GM12878 (cell line): Measurements from ENCODE around the gene CMC1. TPM values are rescaled to one million over a fixed set of nuclear protein-coding genes. Genes with fewer than 3 reads are reported as not detected.

Experiments
- BHLHE40 ChIP-seq, 2 experiments: fragments of 450-650 bp in 1 of 2; IDR thresholded peaks; 2 replicates each; pipeline ENCODE4 v1.6.1; 2011 to 2017; ENCODE audit warnings: low read depth in 2 of 2, borderline replicate concordance in 1 of 2, improper control_type of control experiment in 1 of 2, low read length in 1 of 2, mild to moderate bottlenecking in 1 of 2
- DPF2 ChIP-seq: fragments of 450-650 bp; IDR thresholded peaks from 2 replicates; pipeline ENCODE4 v1.6.1; 2017; ENCODE audit warnings: mild to moderate bottlenecking
- EGR1 ChIP-seq, 2 experiments: IDR thresholded peaks; 1 replicate in 1 of 2; 2 replicates in 1 of 2; pipeline ENCODE4 v1.6.1; 2011 to 2012; ENCODE audit warnings: low read depth in 2 of 2, low read length in 2 of 2, borderline replicate concordance in 1 of 2, mild to moderate bottlenecking in 1 of 2, moderate library complexity in 1 of 2
- EP300 ChIP-seq, 2 experiments: fragments of 150-350 bp in 1 of 2; IDR thresholded peaks; 2 replicates each; pipeline ENCODE4 v1.6.1; 2011 to 2012; ENCODE audit warnings: low read depth in 2 of 2, low read length in 2 of 2, borderline replicate concordance in 1 of 2, improper control_type of control experiment in 1 of 2, inconsistent platforms in 1 of 2; ENCODE audit not compliant: control insufficient read depth in 1 of 2
- GATAD2B ChIP-seq: fragments of 450-650 bp; conservative IDR thresholded peaks from 2 replicates; pipeline ENCODE4 v1.6.1; 2017; ENCODE audit warnings: low read depth, mild to moderate bottlenecking, moderate library complexity
- IKZF1 ChIP-seq: fragments of 450-650 bp; conservative IDR thresholded peaks from 2 replicates; pipeline ENCODE4 v1.6.1; 2017; ENCODE audit warnings: antibody characterized with exemption, mild to moderate bottlenecking
- IKZF2 ChIP-seq, 2 experiments: fragments of 450-650 bp; IDR thresholded peaks; 2 replicates each; pipeline ENCODE4 v1.6.1; 2017; ENCODE audit warnings: mild to moderate bottlenecking in 2 of 2, moderate library complexity in 2 of 2
- KLF5 ChIP-seq: fragments of 450-650 bp; IDR thresholded peaks from 2 replicates; pipeline ENCODE4 v1.6.1; 2014; ENCODE audit warnings: mild to moderate bottlenecking; ENCODE audit not compliant: partially characterized antibody
- MEF2A ChIP-seq: IDR thresholded peaks from 2 replicates; pipeline ENCODE4 v1.6.1; 2011; ENCODE audit warnings: low read depth, mild to moderate bottlenecking, low read length, moderate library complexity; ENCODE audit not compliant: insufficient read depth
- MEF2B ChIP-seq: fragments of 450-650 bp; IDR thresholded peaks from 2 replicates; pipeline ENCODE4 v1.6.1; 2018; ENCODE audit warnings: mild to moderate bottlenecking, moderate library complexity; ENCODE audit not compliant: partially characterized antibody, poor library complexity, severe bottlenecking
- MTA2 ChIP-seq: fragments of 450-650 bp; IDR thresholded peaks from 2 replicates; pipeline ENCODE4 v1.6.1; 2016; ENCODE audit warnings: low read depth, mild to moderate bottlenecking, moderate library complexity
- NR2F1 ChIP-seq: fragments of 450-650 bp; conservative IDR thresholded peaks from 2 replicates; pipeline ENCODE4 v1.6.1; 2017; ENCODE audit warnings: mild to moderate bottlenecking
- PAX8 ChIP-seq: fragments of 450-650 bp; IDR thresholded peaks from 2 replicates; pipeline ENCODE4 v1.6.1; 2017; ENCODE audit warnings: mild to moderate bottlenecking, moderate library complexity
- POLR2A ChIP-seq: IDR thresholded peaks from 2 replicates; pipeline ENCODE4 v1.6.1; 2011; ENCODE audit warnings: low read depth, mild to moderate bottlenecking, low read length
- RUNX3 ChIP-seq: IDR thresholded peaks from 2 replicates; pipeline ENCODE4 v1.6.1; 2012; ENCODE audit warnings: low read length, inconsistent platforms
- ZSCAN29 ChIP-seq: fragments of 450-650 bp; IDR thresholded peaks from 2 replicates; pipeline ENCODE4 v1.6.1; 2017; ENCODE audit warnings: mild to moderate bottlenecking, moderate library complexity
- polyA plus RNA-seq, 11 experiments: library from polyadenylated mRNA; depleted of rRNA in 4 of 11; unstranded in 6 of 11; stranded (reverse) in 5 of 11; fragments of >200 nt; fragmentation: Nextera tagmentation in 4 of 11; fragmentation: Illumina TruSeq in 1 of 11; extraction: Ambion mirVana in 4 of 11; extraction: Trizol in 1 of 11; gene quantifications; 1 replicate in 1 of 11; 2 replicates in 10 of 11; pipeline versions ENCODE4 v1.2.1 to v1.2.3, GENCODE V29; 2011 to 2016; ENCODE audit warnings: inconsistent platforms in 2 of 11, missing spikeins in 2 of 11, low read depth in 1 of 11
- total RNA-seq, 4 experiments: library from RNA; depleted of rRNA in 3 of 4; stranded (reverse); fragments of >200 nt in 3 of 4; fragmentation: Illumina TruSeq in 1 of 4; extraction: Trizol in 1 of 4; gene quantifications; 2 replicates each; pipeline versions ENCODE4 v1.2.1 to v1.2.3, GENCODE V29; 2013 to 2021
- TF ChIP-seq, protein P1 (sequence below): fragments of 450-650 bp; IDR thresholded peaks from 2 replicates; pipeline ENCODE4 v1.6.1; 2017; ENCODE audit warnings: low read depth, mild to moderate bottlenecking, moderate library complexity
- TF ChIP-seq, protein P2 (sequence below): fragments of 450-650 bp; IDR thresholded peaks from 2 replicates; pipeline ENCODE4 v1.6.1; 2017; ENCODE audit warnings: mild to moderate bottlenecking

Gene CMC1
- total and polyA plus RNA-seq, 10 of the 15 experiments (the other 5 are each of a cell fraction or from before 2014, with no cell fraction given): 12.3 to 118 (median 29.3) TPM

DNA sequence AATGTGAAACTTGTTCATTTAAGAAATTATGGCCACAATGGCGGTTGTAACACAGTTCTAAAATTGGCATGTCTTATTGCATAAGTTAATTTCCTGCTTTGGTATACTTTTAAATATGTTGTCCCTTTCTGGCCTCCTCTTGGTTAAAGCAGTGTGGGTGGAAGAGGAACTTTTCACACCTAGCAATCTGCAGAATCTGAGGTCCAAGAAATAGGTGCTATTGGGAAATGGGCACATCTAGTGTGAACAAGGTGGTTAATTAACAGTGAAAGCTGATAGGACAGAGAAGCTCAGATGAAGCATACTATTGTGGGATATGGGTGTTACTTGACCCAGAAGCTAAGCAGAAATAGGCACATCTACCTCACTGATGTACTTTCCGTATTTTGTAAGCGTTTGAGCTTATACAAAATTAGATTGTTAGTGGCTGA is 10.6 kb downstream of the CMC1 start (continued):
- TF ChIP-seq, protein P1, sequence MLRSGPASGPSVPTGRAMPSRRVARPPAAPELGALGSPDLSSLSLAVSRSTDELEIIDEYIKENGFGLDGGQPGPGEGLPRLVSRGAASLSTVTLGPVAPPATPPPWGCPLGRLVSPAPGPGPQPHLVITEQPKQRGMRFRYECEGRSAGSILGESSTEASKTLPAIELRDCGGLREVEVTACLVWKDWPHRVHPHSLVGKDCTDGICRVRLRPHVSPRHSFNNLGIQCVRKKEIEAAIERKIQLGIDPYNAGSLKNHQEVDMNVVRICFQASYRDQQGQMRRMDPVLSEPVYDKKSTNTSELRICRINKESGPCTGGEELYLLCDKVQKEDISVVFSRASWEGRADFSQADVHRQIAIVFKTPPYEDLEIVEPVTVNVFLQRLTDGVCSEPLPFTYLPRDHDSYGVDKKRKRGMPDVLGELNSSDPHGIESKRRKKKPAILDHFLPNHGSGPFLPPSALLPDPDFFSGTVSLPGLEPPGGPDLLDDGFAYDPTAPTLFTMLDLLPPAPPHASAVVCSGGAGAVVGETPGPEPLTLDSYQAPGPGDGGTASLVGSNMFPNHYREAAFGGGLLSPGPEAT: peak; percentile 90
- no peak for TF ChIP-seq POLR2A
- peak; percentile 79; the same call in 1 of the 2 replicates for TF ChIP-seq GATAD2B
- TF ChIP-seq MEF2B: peak; percentile 93
- no peak for TF ChIP-seq EGR1 (IDR thresholded peaks at IDR 0.05; ENCODE audit: borderline replicate concordance in 1 of 2, low read depth in 2 of 2, low read length in 2 of 2)
- TF ChIP-seq ZSCAN29: peak; percentile 47; the same call in 1 of the 2 replicates
- TF ChIP-seq KLF5: peak; percentile 57
- peak; percentile 92 for TF ChIP-seq DPF2
- peak; percentile 40 to 80; a peak in 2 of 4 replicates for TF ChIP-seq BHLHE40 (IDR thresholded peaks at IDR 0.05; ENCODE audit: borderline replicate concordance in 1 of 2, low read depth in 2 of 2, low read length in 1 of 2)
- TF ChIP-seq IKZF2 (IDR thresholded peaks at IDR 0.05): peak; percentile 95
- TF ChIP-seq IKZF1: peak; percentile 96
- TF ChIP-seq MTA2: peak; percentile 100
- peak in 1 of 2 experiments; percentile 46; a peak in 2 of 4 replicates for TF ChIP-seq EP300 (IDR thresholded peaks at IDR 0.05; ENCODE audit: borderline replicate concordance in 1 of 2, control insufficient read depth in 1 of 2, low read depth in 2 of 2, low read length in 2 of 2)
- TF ChIP-seq, protein P2, sequence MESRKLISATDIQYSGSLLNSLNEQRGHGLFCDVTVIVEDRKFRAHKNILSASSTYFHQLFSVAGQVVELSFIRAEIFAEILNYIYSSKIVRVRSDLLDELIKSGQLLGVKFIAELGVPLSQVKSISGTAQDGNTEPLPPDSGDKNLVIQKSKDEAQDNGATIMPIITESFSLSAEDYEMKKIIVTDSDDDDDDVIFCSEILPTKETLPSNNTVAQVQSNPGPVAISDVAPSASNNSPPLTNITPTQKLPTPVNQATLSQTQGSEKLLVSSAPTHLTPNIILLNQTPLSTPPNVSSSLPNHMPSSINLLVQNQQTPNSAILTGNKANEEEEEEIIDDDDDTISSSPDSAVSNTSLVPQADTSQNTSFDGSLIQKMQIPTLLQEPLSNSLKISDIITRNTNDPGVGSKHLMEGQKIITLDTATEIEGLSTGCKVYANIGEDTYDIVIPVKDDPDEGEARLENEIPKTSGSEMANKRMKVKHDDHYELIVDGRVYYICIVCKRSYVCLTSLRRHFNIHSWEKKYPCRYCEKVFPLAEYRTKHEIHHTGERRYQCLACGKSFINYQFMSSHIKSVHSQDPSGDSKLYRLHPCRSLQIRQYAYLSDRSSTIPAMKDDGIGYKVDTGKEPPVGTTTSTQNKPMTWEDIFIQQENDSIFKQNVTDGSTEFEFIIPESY: peak; percentile 32
- TF ChIP-seq RUNX3: peak; percentile 19; the same call in 1 of the 2 replicates
- peak; percentile 34; the same call in 1 of the 2 replicates for TF ChIP-seq MEF2A
- TF ChIP-seq NR2F1: peak; percentile 88
- TF ChIP-seq PAX8: 0 out of 2 replicates have a peak, but pooled peaks have one; percentile 66
- TF ChIP-seq, all 136 proteins: peak for 27
